CD4-positive, alpha-beta T cell treated with Interleukin-15 for 4 hours (primary cell): Measurements from ENCODE around the gene DLEC1.
"Not testable (repeated sequence)": the region's sequence is repeated elsewhere in the genome, so short reads cannot be mapped to it uniquely, and the experiment has no call there.

Source experiments
- DNase-seq: peaks from one replicate; pipeline ENCODE4 v3.0.0-alpha.2; 2020; ENCODE audit warnings: low spot score

DLEC1 gene

GRCh38 chr3:38085311-38085942 lies 46.4 kb downstream of the DLEC1 start:
- no peak for DNase-seq

GRCh38 chr3:38085943-38086324 lies 46.9 kb downstream of the DLEC1 start:
- no peak for DNase-seq

- no peak for DNase-seq
These were observed 47.5 kb downstream of the DLEC1 start for GRCh38 chr3:38086496-38086895.

GRCh38 chr3:38087278-38087677 lies 48.3 kb downstream of the DLEC1 start:
- DNase-seq, result not testable (repeated sequence)

- no peak for DNase-seq
These were observed 49.4 kb downstream of the DLEC1 start for GRCh38 chr3:38088126-38089078.

GRCh38 chr3:38089163-38089562 lies 50.2 kb downstream of the DLEC1 start:
- no peak for DNase-seq

- no peak for DNase-seq
These were observed 51.4 kb downstream of the DLEC1 start for GRCh38 chr3:38090453-38090852.

GRCh38 chr3:38094999-38095398 lies 56.0 kb downstream of the DLEC1 start:
- DNase-seq, result no peak

GRCh38 chr3:38095669-38096483 lies 56.9 kb downstream of the DLEC1 start:
- DNase-seq, result no peak

GRCh38 chr3:38097446-38098375 lies 58.7 kb downstream of the DLEC1 start:
- no peak for DNase-seq

GRCh38 chr3:38098376-38098723 lies 59.3 kb downstream of the DLEC1 start:
- DNase-seq, result no peak

GRCh38 chr3:38099518-38099917 lies 60.5 kb downstream of the DLEC1 start:
- DNase-seq, result no peak

- DNase-seq, result no peak
These were observed 61.5 kb downstream of the DLEC1 start for GRCh38 chr3:38100498-38100897.

GRCh38 chr3:38101811-38102443 lies 62.9 kb downstream of the DLEC1 start:
- DNase-seq, result no peak

- DNase-seq, result no peak
These were observed 63.4 kb downstream of the DLEC1 start for GRCh38 chr3:38102444-38102814.

GRCh38 chr3:38105525-38105924 lies 66.5 kb downstream of the DLEC1 start:
- DNase-seq, result no peak

GRCh38 chr3:38107911-38108648 lies 69.1 kb downstream of the DLEC1 start:
- DNase-seq, result no peak

- no peak for DNase-seq
These were observed 69.9 kb downstream of the DLEC1 start for GRCh38 chr3:38108649-38109579.
